Endodermal cell (in vitro differentiated cells): Measurements from ENCODE around the gene GDF10. TPM values are rescaled to one million over a fixed set of nuclear protein-coding genes. Genes with fewer than 3 reads are reported as not detected.

ENCODE experiments used
- DNase-seq: peaks from one replicate; pipeline ENCODE4 v3.0.0-alpha.2; 2017
- H3K27ac ChIP-seq: 2 replicates; pipeline ENCODE4 v1.5.1; 2013; ENCODE audit warnings: mild to moderate bottlenecking, low read depth, low read length, moderate library complexity
- H3K27me3 ChIP-seq: 2 replicates; pipeline ENCODE4 v1.6.1; 2013; ENCODE audit warnings: mild to moderate bottlenecking, low read length, moderate library complexity; ENCODE audit not compliant: insufficient read depth, control insufficient read depth, poor library complexity, severe bottlenecking
- H3K36me3 ChIP-seq: 2 replicates; pipeline ENCODE4 v1.7.0; 2013; ENCODE audit warnings: mild to moderate bottlenecking, low read length, moderate library complexity; ENCODE audit not compliant: control insufficient read depth, insufficient read depth
- H3K4me1 ChIP-seq: one replicate; pipeline ENCODE4 v1.7.0; 2013; ENCODE audit warnings: low read length; ENCODE audit not compliant: control insufficient read depth, insufficient read depth
- H3K4me3 ChIP-seq: 2 replicates; pipeline ENCODE4 v1.5.1; 2013; ENCODE audit warnings: mild to moderate bottlenecking, low read length, moderate library complexity
- H3K9ac ChIP-seq: 2 replicates; pipeline ENCODE4 v1.6.1; 2013; ENCODE audit warnings: mild to moderate bottlenecking, low read length, moderate library complexity; ENCODE audit not compliant: poor library complexity, severe bottlenecking; ENCODE audit errors: extremely low read depth
- H3K9me3 ChIP-seq: 2 replicates; pipeline ENCODE4 v1.6.1; 2013; ENCODE audit warnings: mild to moderate bottlenecking, low read length, moderate library complexity; ENCODE audit not compliant: control insufficient read depth
- H3K27ac Mint-ChIP-seq: 2 replicates; pipeline ENCODE4 v1.8.0; 2020; ENCODE audit warnings: mixed read lengths
- H3K27me3 Mint-ChIP-seq: 2 replicates; pipeline ENCODE4 v1.8.0; 2021; ENCODE audit warnings: mild to moderate bottlenecking, mixed read lengths; ENCODE audit not compliant: insufficient read depth
- H3K36me3 Mint-ChIP-seq: 2 replicates; pipeline ENCODE4 v1.8.0; 2020; ENCODE audit warnings: low read depth, mixed read lengths
- H3K4me1 Mint-ChIP-seq: 2 replicates; pipeline ENCODE4 v1.8.0; 2020; ENCODE audit warnings: mixed read lengths
- H3K4me3 Mint-ChIP-seq: 2 replicates; pipeline ENCODE4 v1.8.0; 2020; ENCODE audit warnings: mild to moderate bottlenecking, moderate library complexity, mixed read lengths
- H3K9me3 Mint-ChIP-seq: 2 replicates; pipeline ENCODE4 v1.8.0; 2020; ENCODE audit warnings: mild to moderate bottlenecking, mixed read lengths
- CTCF ChIP-seq: fragments of 200-600 bp; sonication (generic); conservative IDR thresholded peaks from 2 replicates; pipeline ENCODE4 v1.5.0; 2021; ENCODE audit warnings: antibody characterized with exemption, mild to moderate bottlenecking
- WGBS, 2 experiments: methylation state at CpG; one replicate each; pipeline versions ENCODE4 v1.1.5 to v1.1.7; 2013; ENCODE audit warnings: missing lambda C conversion rate in 2 of 2, mixed read lengths in 1 of 2; ENCODE audit not compliant: insufficient coverage in 1 of 2, insufficient read length in 1 of 2; 5-methylcytosine and 5-hydroxymethylcytosine counted together
- total RNA-seq, 2 donors: library from RNA; stranded (reverse); fragmentation: NEBNext Ultra II Directional in 1 of 2; extraction: Animal tissue kit (Norgen Biotek cat#: 25700) in 1 of 2; gene quantifications; 2 replicates in 1 of 2; 3 replicates in 1 of 2; pipeline ENCODE4 v1.2.1, GENCODE V29; 2021

Gene GDF10
- total RNA-seq, 2 donors from 2014 or later: not detected

- H3K4me3 ChIP-seq: no peak overlapping the region
- Mint-ChIP-seq H3K4me3 (no peak overlapping the region), H3K9me3 (no peaks in the 10 kb centered on the region), H3K4me1 (no peaks in the 10 kb centered on the region), H3K36me3 (no peaks in the 10 kb centered on the region), H3K27ac (no peak overlapping the region), H3K27me3 (peaks cover 16% of the 10 kb centered on the region)
- no peak overlapping the region for H3K9ac ChIP-seq
- 42 to 45% methylated on average over 14 to 20 of the region's 20 CpGs for WGBS, 2 experiments
- DNase-seq: peak; percentile 95
- peak; percentile 93 for TF ChIP-seq CTCF
- no peak overlapping the region for H3K27ac ChIP-seq
- no peaks in the 10 kb centered on the region for H3K4me1 ChIP-seq
- no peaks in the 10 kb centered on the region for H3K9me3 ChIP-seq
- H3K36me3 ChIP-seq: no peaks in the 10 kb centered on the region
- peaks cover under 1% of the 10 kb centered on the region for H3K27me3 ChIP-seq
These were observed 12.1 kb downstream of the GDF10 start for GRCh38 chr10:47311932-47312662.

GRCh38 chr10:47312663-47312995 lies 12.6 kb downstream of the GDF10 start:
- Mint-ChIP-seq H3K27ac (no peak overlapping the region), H3K9me3 (no peaks in the 10 kb centered on the region), H3K36me3 (no peaks in the 10 kb centered on the region), H3K4me1 (no peaks in the 10 kb centered on the region), H3K27me3 (peaks cover 12% of the 10 kb centered on the region), H3K4me3 (no peak overlapping the region)
- Histone ChIP-seq H3K4me1 (no peaks in the 10 kb centered on the region), H3K27ac (no peak overlapping the region), H3K9ac (no peak overlapping the region), H3K9me3 (no peaks in the 10 kb centered on the region), H3K36me3 (no peaks in the 10 kb centered on the region), H3K27me3 (no peaks in the 10 kb centered on the region), H3K4me3 (no peak overlapping the region)
- DNase-seq: no peak
- TF ChIP-seq CTCF: no peak
- 85 to 91% methylated on average over 4 to 7 of the region's 7 CpGs for WGBS, 2 experiments

GRCh38 chr10:47314416-47314970 lies 14.5 kb downstream of the GDF10 start:
- Histone ChIP-seq H3K9ac (no peak overlapping the region), H3K27ac (no peak overlapping the region), H3K4me1 (no peaks in the 10 kb centered on the region), H3K9me3 (no peaks in the 10 kb centered on the region), H3K4me3 (no peak overlapping the region), H3K36me3 (no peaks in the 10 kb centered on the region), H3K27me3 (no peaks in the 10 kb centered on the region)
- TF ChIP-seq CTCF: no peak
- Mint-ChIP-seq H3K27me3 (peaks cover 7% of the 10 kb centered on the region), H3K4me3 (no peak overlapping the region), H3K4me1 (no peaks in the 10 kb centered on the region), H3K36me3 (no peaks in the 10 kb centered on the region), H3K27ac (no peak overlapping the region), H3K9me3 (no peaks in the 10 kb centered on the region)
- WGBS, 2 experiments: 88 to 93% methylated on average over 4 to 9 of the region's 9 CpGs
- no peak for DNase-seq
